SH-SY5Y (cell line): ENCODE data around the gene PTPRD.

ENCODE experiments used
- GATA2 ChIP-seq: IDR thresholded peaks from 2 replicates; pipeline ENCODE4 v1.6.1; 2011; ENCODE audit warnings: mild to moderate bottlenecking, low read depth, low read length
- GATA3 ChIP-seq: IDR thresholded peaks from 2 replicates; pipeline ENCODE4 v1.6.1; 2011; ENCODE audit warnings: low read depth, mild to moderate bottlenecking, low read length, moderate library complexity

DNA sequence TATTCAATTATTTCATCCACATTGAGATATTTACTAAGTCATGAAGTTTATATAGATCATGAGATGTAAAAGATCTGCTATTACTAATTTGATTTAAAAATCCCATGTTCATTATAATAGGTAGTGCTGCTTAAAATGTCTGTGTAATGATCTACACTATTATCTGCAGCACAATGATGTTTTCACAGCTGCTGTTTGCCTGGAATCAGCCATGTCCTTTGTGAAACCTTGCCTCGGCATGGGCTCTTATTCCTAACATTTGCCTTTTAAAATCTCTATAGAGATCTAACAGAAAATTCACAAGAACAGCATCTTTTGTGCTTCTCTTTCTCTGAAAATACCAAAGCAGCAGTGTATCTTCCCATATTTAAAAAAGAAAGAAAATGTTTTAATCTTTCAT lies 444.6 kb downstream of the PTPRD start:
- no peak for TF ChIP-seq GATA3
- no peak for TF ChIP-seq GATA2
